Measurements from ENCODE around the gene C9. TPM values are rescaled to one million over a fixed set of nuclear protein-coding genes. Genes with fewer than 3 reads are reported as not detected.

C9 gene
- total and polyA plus RNA-seq, 2 of the 4 experiments (the other 2 are of a cell fraction): not detected

DNA sequence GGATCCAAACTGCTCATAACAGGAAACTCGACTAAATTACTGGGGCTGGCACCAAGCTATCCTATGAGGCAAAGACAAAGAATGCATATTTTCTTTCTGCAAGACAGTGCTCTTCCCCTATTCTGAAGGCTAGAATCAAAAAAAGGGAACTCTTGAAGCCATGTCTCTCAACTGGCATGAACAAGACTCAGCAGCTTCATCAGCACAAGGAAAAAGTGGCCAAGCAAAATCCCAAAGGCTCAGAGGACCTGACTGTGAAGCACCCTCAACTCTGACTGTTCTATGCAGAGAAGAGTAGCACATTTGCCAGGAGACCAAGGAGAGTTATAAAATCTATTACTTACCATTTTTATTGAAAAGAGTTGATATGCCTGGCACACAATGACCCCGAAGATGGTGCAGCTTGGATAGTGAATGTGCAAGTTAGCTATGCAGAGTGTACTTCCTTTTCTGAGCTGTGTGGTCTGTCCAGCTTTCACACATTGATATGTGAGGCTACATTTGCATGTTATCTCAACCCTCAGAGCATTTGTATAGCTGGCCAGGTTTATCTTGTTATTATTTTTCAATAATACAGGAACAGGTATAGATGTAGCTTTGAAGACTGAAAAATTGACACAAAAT, 94.0 kb downstream of the C9 start:
- Histone ChIP-seq H3K9me1 (ENCODE audit: insufficient read depth, low read length) (no peaks in the 10 kb centered on the region), H4K20me1 (ENCODE audit: insufficient read depth, low read length) (no peaks in the 10 kb centered on the region), H2BK20ac (ENCODE audit: low read depth, low read length) (no peak overlapping the region), H3K36me3 (ENCODE audit: control insufficient read depth, insufficient read depth, low read length) (no peaks in the 10 kb centered on the region), H3K18ac (ENCODE audit: low read depth, low read length) (no peak overlapping the region), H4K8ac (ENCODE audit: low read depth in 2 of 2, low read length in 2 of 2) (no peak overlapping the region), H4K91ac (ENCODE audit: insufficient read depth, low read depth, low read length) (no peak overlapping the region), H3K23ac (ENCODE audit: low read depth, low read length) (no peak overlapping the region), H3K27ac (ENCODE audit: insufficient read depth, low read length) (no peak overlapping the region), H4K5ac (ENCODE audit: low read depth, low read length) (no peak overlapping the region), H3K4me1 (ENCODE audit: control insufficient read depth, insufficient read depth, low read length) (no peaks in the 10 kb centered on the region), H3K4me3 (ENCODE audit: insufficient read depth, low read depth, low read length) (no peak overlapping the region), H3K4me2 (ENCODE audit: low read depth, low read length) (no peak overlapping the region), H3K9ac (ENCODE audit: low read depth, low read length) (no peak overlapping the region), H2BK5ac (ENCODE audit: low read depth, low read length, poor library complexity, severe bottlenecking) (no peak overlapping the region), H3K4ac (ENCODE audit: low read depth, low read length) (no peak overlapping the region), H3K14ac (replicated peaks; ENCODE audit: low read depth, low read length) (no peak overlapping the region), H3K56ac (ENCODE audit: extremely low read depth, insufficient read depth, low read length) (no peak overlapping the region), H2AK9ac (replicated peaks; ENCODE audit: low read depth, low read length, poor library complexity) (no peak overlapping the region), H2AK5ac (ENCODE audit: low read depth, low read length) (no peak overlapping the region), H2AFZ (replicated peaks; ENCODE audit: low read length, poor library complexity) (no peak overlapping the region), H3K9me3 (ENCODE audit: control insufficient read depth, insufficient read depth, low read length) (no peaks in the 10 kb centered on the region), H3K27me3 (ENCODE audit: control insufficient read depth, insufficient read depth, low read length) (peaks cover 2% of the 10 kb centered on the region; the same call in 1 of the 2 replicates), H2BK15ac (ENCODE audit: low read depth, low read length) (no peak overlapping the region), H3K79me1 (ENCODE audit: low read depth in 1 of 2, low read length in 2 of 2) (no peaks in the 10 kb centered on the region), H2BK120ac (ENCODE audit: low read depth, low read length) (no peak overlapping the region)
- DNase-seq (no peak), ATAC-seq (ENCODE audit: low read depth) (no peak)
- WGBS, 2 experiments (ENCODE audit: extremely low coverage in 2 of 2, insufficient read length in 1 of 2): no CpG with 5 or more reads among the region's 2 CpGs
- intact Hi-C loops (cut with micrococcal nuclease) (no loop called here), in situ Hi-C loops (cut with MboI; ENCODE audit: low sequenced_read_pairs) (no loop called here), dilution Hi-C loops (cut with HindIII; ENCODE audit: low sequenced_read_pairs, unreplicated experiment) (no loop called here)
- ChIA-PET CTCF (no interaction called here), POLR2A (ENCODE audit: unreplicated experiment) (no interaction called here)
- no TSS peak for BruUV-seq (replicated peaks)
- no peak for TF ChIP-seq RCOR1 (IDR thresholded peaks at IDR 0.05; ENCODE audit: insufficient replicate concordance, low read length)
- TF ChIP-seq MXI1 (IDR thresholded peaks at IDR 0.05; ENCODE audit: borderline replicate concordance, low read depth, low read length): no peak
- TF ChIP-seq, protein P1, sequence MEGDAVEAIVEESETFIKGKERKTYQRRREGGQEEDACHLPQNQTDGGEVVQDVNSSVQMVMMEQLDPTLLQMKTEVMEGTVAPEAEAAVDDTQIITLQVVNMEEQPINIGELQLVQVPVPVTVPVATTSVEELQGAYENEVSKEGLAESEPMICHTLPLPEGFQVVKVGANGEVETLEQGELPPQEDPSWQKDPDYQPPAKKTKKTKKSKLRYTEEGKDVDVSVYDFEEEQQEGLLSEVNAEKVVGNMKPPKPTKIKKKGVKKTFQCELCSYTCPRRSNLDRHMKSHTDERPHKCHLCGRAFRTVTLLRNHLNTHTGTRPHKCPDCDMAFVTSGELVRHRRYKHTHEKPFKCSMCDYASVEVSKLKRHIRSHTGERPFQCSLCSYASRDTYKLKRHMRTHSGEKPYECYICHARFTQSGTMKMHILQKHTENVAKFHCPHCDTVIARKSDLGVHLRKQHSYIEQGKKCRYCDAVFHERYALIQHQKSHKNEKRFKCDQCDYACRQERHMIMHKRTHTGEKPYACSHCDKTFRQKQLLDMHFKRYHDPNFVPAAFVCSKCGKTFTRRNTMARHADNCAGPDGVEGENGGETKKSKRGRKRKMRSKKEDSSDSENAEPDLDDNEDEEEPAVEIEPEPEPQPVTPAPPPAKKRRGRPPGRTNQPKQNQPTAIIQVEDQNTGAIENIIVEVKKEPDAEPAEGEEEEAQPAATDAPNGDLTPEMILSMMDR (conservative IDR thresholded peaks at IDR 0.05; ENCODE audit: low read depth, low read length): no peak
- no peak for TF ChIP-seq SMC3 (IDR thresholded peaks at IDR 0.05; ENCODE audit: low read depth, low read length)
- TF ChIP-seq, protein P2, sequence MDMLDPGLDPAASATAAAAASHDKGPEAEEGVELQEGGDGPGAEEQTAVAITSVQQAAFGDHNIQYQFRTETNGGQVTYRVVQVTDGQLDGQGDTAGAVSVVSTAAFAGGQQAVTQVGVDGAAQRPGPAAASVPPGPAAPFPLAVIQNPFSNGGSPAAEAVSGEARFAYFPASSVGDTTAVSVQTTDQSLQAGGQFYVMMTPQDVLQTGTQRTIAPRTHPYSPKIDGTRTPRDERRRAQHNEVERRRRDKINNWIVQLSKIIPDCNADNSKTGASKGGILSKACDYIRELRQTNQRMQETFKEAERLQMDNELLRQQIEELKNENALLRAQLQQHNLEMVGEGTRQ (IDR thresholded peaks at IDR 0.05; ENCODE audit: low read depth, low read length): no peak
- no peak for TF ChIP-seq POLR2A (IDR thresholded peaks at IDR 0.05; ENCODE audit: low read depth, low read length)
- no peak for TF ChIP-seq CHD1 (IDR thresholded peaks at IDR 0.05; ENCODE audit: low read depth, low read length)
- TF ChIP-seq RAD21 (IDR thresholded peaks at IDR 0.05; ENCODE audit: low read length): no peak
- TF ChIP-seq, protein P3, sequence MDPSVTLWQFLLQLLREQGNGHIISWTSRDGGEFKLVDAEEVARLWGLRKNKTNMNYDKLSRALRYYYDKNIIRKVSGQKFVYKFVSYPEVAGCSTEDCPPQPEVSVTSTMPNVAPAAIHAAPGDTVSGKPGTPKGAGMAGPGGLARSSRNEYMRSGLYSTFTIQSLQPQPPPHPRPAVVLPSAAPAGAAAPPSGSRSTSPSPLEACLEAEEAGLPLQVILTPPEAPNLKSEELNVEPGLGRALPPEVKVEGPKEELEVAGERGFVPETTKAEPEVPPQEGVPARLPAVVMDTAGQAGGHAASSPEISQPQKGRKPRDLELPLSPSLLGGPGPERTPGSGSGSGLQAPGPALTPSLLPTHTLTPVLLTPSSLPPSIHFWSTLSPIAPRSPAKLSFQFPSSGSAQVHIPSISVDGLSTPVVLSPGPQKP (IDR thresholded peaks at IDR 0.05; ENCODE audit: borderline replicate concordance, low read depth, low read length): no peak
- no peak for TF ChIP-seq NFE2L2 (IDR thresholded peaks at IDR 0.05; ENCODE audit: low read depth, low read length)
- no peak for TF ChIP-seq MAZ (IDR thresholded peaks at IDR 0.05; ENCODE audit: borderline replicate concordance, low read depth, low read length)
- TF ChIP-seq RFX5 (IDR thresholded peaks at IDR 0.05; ENCODE audit: low read depth, low read length): no peak
- no peak for TF ChIP-seq MAFK (IDR thresholded peaks at IDR 0.05; ENCODE audit: low read depth, low read length)
- no peak for TF ChIP-seq CEBPB (IDR thresholded peaks at IDR 0.05; ENCODE audit: low read depth, low read length)
- TF ChIP-seq FOS (IDR thresholded peaks at IDR 0.05; ENCODE audit: low read depth, low read length): no peak
- TF ChIP-seq BHLHE40 (IDR thresholded peaks at IDR 0.05; ENCODE audit: low read depth, low read length): no peak
